ENCODE data around the gene CNGA1. TPM values are rescaled to one million over a fixed set of nuclear protein-coding genes. Genes with fewer than 3 reads are reported as not detected.
"Not testable (repeated sequence)": the region's sequence is repeated elsewhere in the genome, so short reads cannot be mapped to it uniquely, and the experiment has no call there.

CNGA1 gene
- total and polyA plus RNA-seq, 2 donors from 2014 or later, result 3.4 to 3.7 TPM

GRCh38 chr4:48012824-48013223 lies 3.7 kb downstream of the CNGA1 start:
- FAIRE-seq, result no peak
- intact Hi-C loops (cut with DNase I), result no loop called here
- Histone ChIP-seq H3K36me3 (ENCODE audit: control insufficient read depth in 2 of 3, insufficient read depth in 3 of 3, low read length in 3 of 3) (no peaks in the 10 kb centered on the region), H3K4me1 (ENCODE audit: control insufficient read depth in 2 of 3, insufficient read depth in 2 of 3, low read depth in 1 of 3, low read length in 3 of 3) (peaks cover 0 to 5% (median 0%) of the 10 kb centered on the region in 3 donors), H3K9me3 (ENCODE audit: control insufficient read depth in 2 of 3, insufficient read depth in 1 of 3, low read length in 3 of 3) (no peaks in the 10 kb centered on the region), H3K27me3 (ENCODE audit: control insufficient read depth, insufficient read depth, low read length) (no peaks in the 10 kb centered on the region), H3K27ac (ENCODE audit: low read depth in 2 of 2, low read length in 2 of 2) (no peak overlapping the region), H3K4me3 (ENCODE audit: low read length in 3 of 3) (no peak overlapping the region), H3K9ac (ENCODE audit: low read length in 3 of 3) (no peak overlapping the region)
- no peak for TF ChIP-seq CTCF (IDR thresholded peaks at IDR 0.05; ENCODE audit: borderline replicate concordance, extremely low read depth, insufficient read depth)
- peak in 1 of 5 donors; percentile 25 for DNase-seq

- no peak for FAIRE-seq
Observed at GRCh38 chr4:48011722-48012121, 4.8 kb downstream of the CNGA1 start.

GRCh38 chr4:48010906-48011305 lies 5.6 kb downstream of the CNGA1 start:
- H3K27ac ChIP-seq (ENCODE audit: low read depth in 2 of 2, low read length in 2 of 2); FAIRE-seq; H3K4me3 ChIP-seq (ENCODE audit: low read length in 3 of 3); intact Hi-C loops (cut with DNase I); H3K27me3 ChIP-seq (ENCODE audit: control insufficient read depth, insufficient read depth, low read length); DNase-seq; H3K9ac ChIP-seq (ENCODE audit: low read length in 3 of 3); H3K4me1 ChIP-seq (ENCODE audit: control insufficient read depth in 2 of 3, insufficient read depth in 2 of 3, low read depth in 1 of 3, low read length in 3 of 3); H3K9me3 ChIP-seq (ENCODE audit: control insufficient read depth in 2 of 3, insufficient read depth in 1 of 3, low read length in 3 of 3); H3K36me3 ChIP-seq (ENCODE audit: control insufficient read depth in 2 of 3, insufficient read depth in 3 of 3, low read length in 3 of 3): not testable (repeated sequence)

More at GRCh38 chr4:48011722-48012121, 4.8 kb downstream of the CNGA1 start:
- TF ChIP-seq CTCF (IDR thresholded peaks at IDR 0.05; ENCODE audit: borderline replicate concordance, extremely low read depth, insufficient read depth), result no peak
- Histone ChIP-seq H3K4me3 (ENCODE audit: low read length in 3 of 3) (no peak overlapping the region), H3K36me3 (ENCODE audit: control insufficient read depth in 2 of 3, insufficient read depth in 3 of 3, low read length in 3 of 3) (no peaks in the 10 kb centered on the region), H3K27me3 (ENCODE audit: control insufficient read depth, insufficient read depth, low read length) (no peaks in the 10 kb centered on the region), H3K9me3 (ENCODE audit: control insufficient read depth in 2 of 3, insufficient read depth in 1 of 3, low read length in 3 of 3) (no peaks in the 10 kb centered on the region), H3K4me1 (ENCODE audit: control insufficient read depth in 2 of 3, insufficient read depth in 2 of 3, low read depth in 1 of 3, low read length in 3 of 3) (peaks cover 0 to 3% (median 0%) of the 10 kb centered on the region in 3 donors), H3K27ac (ENCODE audit: low read depth in 2 of 2, low read length in 2 of 2) (no peak overlapping the region), H3K9ac (ENCODE audit: low read length in 3 of 3) (no peak overlapping the region)
- DNase-seq, result no peak
- intact Hi-C loops (cut with DNase I), result no loop called here

GRCh38 chr4:48008021-48008596 lies 8.4 kb downstream of the CNGA1 start:
- no peak overlapping the region for H3K9ac ChIP-seq (ENCODE audit: low read length in 3 of 3)
- H3K36me3 ChIP-seq (ENCODE audit: control insufficient read depth in 2 of 3, insufficient read depth in 3 of 3, low read length in 3 of 3), result no peaks in the 10 kb centered on the region
- DNase-seq (no peak), FAIRE-seq (peak; percentile 46)
- H3K27ac ChIP-seq (ENCODE audit: low read depth in 2 of 2, low read length in 2 of 2), result no peak overlapping the region
- no peaks in the 10 kb centered on the region for H3K4me1 ChIP-seq (ENCODE audit: control insufficient read depth in 2 of 3, insufficient read depth in 2 of 3, low read depth in 1 of 3, low read length in 3 of 3)
- no peak for TF ChIP-seq CTCF (IDR thresholded peaks at IDR 0.05; ENCODE audit: borderline replicate concordance, extremely low read depth, insufficient read depth)
- no peaks in the 10 kb centered on the region for H3K9me3 ChIP-seq (ENCODE audit: control insufficient read depth in 2 of 3, insufficient read depth in 1 of 3, low read length in 3 of 3)
- intact Hi-C loops (cut with DNase I), result no loop called here
- no peak overlapping the region for H3K4me3 ChIP-seq (ENCODE audit: low read length in 3 of 3)
- no peaks in the 10 kb centered on the region for H3K27me3 ChIP-seq (ENCODE audit: control insufficient read depth, insufficient read depth, low read length)

All from kidney (tissue), 14 donors.